HG02885 (cell line): Measurements from ENCODE around the gene ZNF362.

Experiments used
- ATAC-seq: cut with Tn5 transposase; IDR thresholded peaks from one replicate; pipeline ENCODE4 v1.9.1; 2021; ENCODE audit warnings: mild to moderate bottlenecking; ENCODE audit not compliant: unreplicated experiment, poor library complexity

The ZNF362 gene

GRCh38 chr1:33338440-33339211 lies 82.3 kb downstream of the ZNF362 start:
- no peak for ATAC-seq

- ATAC-seq: no peak
Measured at GRCh38 chr1:33339413-33339812, 83.1 kb downstream of the ZNF362 start.

GRCh38 chr1:33341190-33341589 lies 84.9 kb downstream of the ZNF362 start:
- no peak for ATAC-seq

GRCh38 chr1:33342041-33342723 lies 85.9 kb downstream of the ZNF362 start:
- no peak for ATAC-seq

GRCh38 chr1:33343539-33343938 lies 87.2 kb downstream of the ZNF362 start:
- no peak for ATAC-seq

- ATAC-seq: no peak
Measured at GRCh38 chr1:33344896-33345560, 88.7 kb downstream of the ZNF362 start.

GRCh38 chr1:33346533-33346926 lies 90.2 kb downstream of the ZNF362 start:
- no peak for ATAC-seq

GRCh38 chr1:33346927-33347649 lies 90.8 kb downstream of the ZNF362 start:
- no peak for ATAC-seq

GRCh38 chr1:33347650-33347992 lies 91.3 kb downstream of the ZNF362 start:
- no peak for ATAC-seq

- ATAC-seq: no peak
Measured at GRCh38 chr1:33348194-33348593, 91.9 kb downstream of the ZNF362 start.

- no peak for ATAC-seq
Measured at GRCh38 chr1:33348676-33349080, 92.4 kb downstream of the ZNF362 start.

GRCh38 chr1:33349081-33349759 lies 92.9 kb downstream of the ZNF362 start:
- peak; percentile 33 for ATAC-seq

- ATAC-seq: peak; percentile 80
Measured at GRCh38 chr1:33349778-33350610, 93.7 kb downstream of the ZNF362 start.
